A549 (cell line): ENCODE measurements around the gene SLC45A2. TPM values are rescaled to one million over a fixed set of nuclear protein-coding genes. Genes with fewer than 3 reads are reported as not detected.
A peak's percentile ranks its signal among the peaks of the same experiment; 100 is the strongest.

Experiments used
- ATAC-seq, 2 experiments: fragments of 200-7000 bp in 1 of 2; fragments of >200 bp in 1 of 2; cut with Nextera tagmentation in 1 of 2; cut with Tn5 transposase in 1 of 2; 3 replicates each; pipeline versions ENCODE4 v1.8.0 to v1.9.1; 2018 to 2020; ENCODE audit warnings: mild to moderate bottlenecking in 1 of 2, moderate library complexity in 1 of 2
- CTCF ChIA-PET: fragments of 300-600 bp; sonication (Branson Sonifier 250); formaldehyde crosslinking; extraction: SDS; loops from one replicate; lab custom pipeline; 2021; ENCODE audit warnings: antibody characterized with exemption, inconsistent platforms; lab: Yijun Ruan, JAX
- POLR2A ChIA-PET: fragments of 350-600 bp; formaldehyde crosslinking; extraction: SDS; loops from one replicate; lab custom pipeline; 2021; ENCODE audit warnings: antibody characterized with exemption, inconsistent platforms; lab: Yijun Ruan, JAX
- DNase-seq, 2 experiments: peaks; one replicate each; pipeline versions ENCODE4 v3.0.0 to v3.0.0-alpha.2; 2011 to 2016; ENCODE audit warnings: low read depth in 1 of 2, low spot score in 1 of 2
- FAIRE-seq: peaks from 2 replicates; lab custom pipeline; 2011; peaks lifted over from hg19 to GRCh38; lab: Jason Lieb, UNC
- H3K27ac ChIP-seq, 2 experiments: fragments of >200 bp; sonication (Bioruptor Twin); formaldehyde crosslinking; 3 replicates each; pipeline ENCODE4 v1.5.1; 2016 to 2017
- H3K4me1 ChIP-seq: fragments of >200 bp; sonication (Bioruptor Twin); formaldehyde crosslinking; 3 replicates; pipeline ENCODE4 v1.6.1; 2016
- H3K4me2 ChIP-seq: fragments of >200 bp; sonication (Bioruptor Twin); formaldehyde crosslinking; 3 replicates; pipeline ENCODE4 v1.6.1; 2016
- H3K4me3 ChIP-seq: fragments of >200 bp; sonication (Bioruptor Twin); formaldehyde crosslinking; 3 replicates; pipeline ENCODE4 v1.5.1; 2016
- H3K9me3 ChIP-seq: fragments of >200 bp; sonication (Bioruptor Twin); formaldehyde crosslinking; 3 replicates; pipeline ENCODE4 v1.6.1; 2016
- CBX8 ChIP-seq: fragments of 200-600 bp; sonication (generic); IDR thresholded peaks from 2 replicates; pipeline ENCODE4 v1.6.1; 2016
- CHD2 ChIP-seq: fragments of 150-350 bp; IDR thresholded peaks from 2 replicates; pipeline ENCODE4 v1.6.1; 2014; ENCODE audit warnings: low read length; ENCODE audit not compliant: partially characterized antibody
- CHD4 ChIP-seq: fragments of 200-600 bp; sonication (generic); IDR thresholded peaks from 2 replicates; pipeline ENCODE4 v1.6.1; 2016; ENCODE audit warnings: antibody characterized with exemption, mild to moderate bottlenecking, borderline replicate concordance
- HDAC2 ChIP-seq: fragments of 200-600 bp; sonication (generic); IDR thresholded peaks from 2 replicates; pipeline ENCODE4 v1.6.1; 2016
- MAFK ChIP-seq: fragments of 450-650 bp; IDR thresholded peaks from 2 replicates; pipeline ENCODE4 v1.6.1; 2014; ENCODE audit not compliant: partially characterized antibody
- MYC ChIP-seq: IDR thresholded peaks from 2 replicates; pipeline ENCODE4 v1.6.1; 2012; ENCODE audit warnings: mild to moderate bottlenecking, inconsistent platforms, low read length, improper control_type of control experiment, borderline replicate concordance
- NFE2L2 ChIP-seq: fragments of 150-350 bp; conservative IDR thresholded peaks from 2 replicates; pipeline ENCODE4 v1.6.1; 2014; ENCODE audit warnings: low read length
- RCOR1 ChIP-seq: fragments of 150-350 bp; IDR thresholded peaks from 2 replicates; pipeline ENCODE4 v1.6.1; 2014; ENCODE audit warnings: antibody characterized with exemption, low read length, low read depth
- RFX5 ChIP-seq: fragments of 450-650 bp; IDR thresholded peaks from 2 replicates; pipeline ENCODE4 v1.7.1; 2014; ENCODE audit warnings: antibody characterized with exemption, mild to moderate bottlenecking, moderate library complexity
- RNF2 ChIP-seq: fragments of 200-600 bp; sonication (generic); IDR thresholded peaks from 2 replicates; pipeline ENCODE4 v1.6.1; 2016; ENCODE audit warnings: low read depth, mild to moderate bottlenecking, antibody characterized with exemption, moderate library complexity, borderline replicate concordance
- ZFP36 ChIP-seq: fragments of 450-650 bp; IDR thresholded peaks from 2 replicates; pipeline ENCODE4 v1.6.1; 2014; ENCODE audit warnings: borderline replicate concordance; ENCODE audit not compliant: partially characterized antibody
- ZNF302 ChIP-seq: fragments of 250-450 bp; sonication (Bioruptor Pico); IDR thresholded peaks from 2 replicates; pipeline ENCODE4 v1.9.0; 2021; ENCODE audit warnings: inconsistent platforms, mild to moderate bottlenecking, moderate library complexity
- WGBS: methylation state at CpG from one replicate; pipeline ENCODE4 v1.1.6; 2017; ENCODE audit errors: missing lambda C conversion rate; 5-methylcytosine and 5-hydroxymethylcytosine counted together
- polyA plus RNA-seq, 4 experiments: library from polyadenylated mRNA; depleted of rRNA in 3 of 4; stranded (reverse); fragments of >200 nt; fragmentation: RNase III in 1 of 4; extraction: RNeasy Plus Mini Kit Qiagen cat#74134 plus additional on column Dnase treatment in 1 of 4; gene quantifications; 2 replicates in 3 of 4; 3 replicates in 1 of 4; pipeline ENCODE4 v1.2.3, GENCODE V29; 2011 to 2017
- TF ChIP-seq, protein P1 (sequence below): fragments of 150-350 bp; IDR thresholded peaks from 2 replicates; pipeline ENCODE4 v1.6.1; 2014; ENCODE audit warnings: low read depth, mild to moderate bottlenecking, low read length
- TF ChIP-seq, protein P2 (sequence below): fragments of 450-650 bp; IDR thresholded peaks from 2 replicates; pipeline ENCODE4 v1.6.1; 2014; ENCODE audit warnings: antibody characterized with exemption
- TF ChIP-seq, protein P3 (sequence below): fragments of 250-450 bp; sonication (Bioruptor Pico); IDR thresholded peaks from 2 replicates; pipeline ENCODE4 v1.5.0; 2020; ENCODE audit warnings: low read depth, mild to moderate bottlenecking, moderate library complexity

SLC45A2 gene
- polyA plus RNA-seq, 2 of the 4 experiments (the other 2 are of a cell fraction): not detected

DNA sequence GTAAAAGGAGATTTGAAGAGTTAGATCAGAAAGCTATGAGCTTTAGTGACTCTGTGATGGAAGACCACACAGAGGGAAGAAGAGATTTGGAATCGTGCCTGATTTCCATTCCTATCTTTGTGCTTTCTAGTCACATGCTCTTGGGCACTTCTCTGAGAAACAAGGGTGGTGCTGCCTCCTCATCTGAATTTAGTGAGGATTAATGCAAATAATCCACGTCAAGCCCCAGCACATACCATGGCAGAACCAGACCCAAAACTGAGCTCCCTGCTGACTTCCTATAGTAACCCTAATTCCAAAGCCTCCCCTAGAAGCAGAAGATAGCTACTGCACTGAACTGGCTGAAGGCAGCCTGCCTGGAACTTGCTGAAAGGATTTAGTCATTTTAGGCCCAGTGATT, 17.7 kb downstream of the SLC45A2 start:
- ATAC-seq (no peak), DNase-seq (no peak), FAIRE-seq (no peak)
- no peak for TF ChIP-seq CHD4
- no peak for TF ChIP-seq MYC
- TF ChIP-seq RNF2: no peak
- no peak for TF ChIP-seq ZNF302 (CRISPR knock-in tag)
- TF ChIP-seq RFX5: no peak
- no peak for TF ChIP-seq CHD2
- no peak for TF ChIP-seq CBX8
- no peak overlapping the region for H3K4me3 ChIP-seq
- H3K27ac ChIP-seq: no peak overlapping the region
- no peak overlapping the region for H3K4me2 ChIP-seq
- H3K9me3 ChIP-seq: no peaks in the 10 kb centered on the region
- H3K4me1 ChIP-seq: no peaks in the 10 kb centered on the region
- ChIA-PET CTCF (interaction anchor here (1.2 to 1.9 kb wide), 3 partner anchors 26 to 531 kb away, joined by 3 to 6 read pairs (median 6); no protein-coding TSS in a partner anchor), POLR2A (no interaction called here)
- WGBS: 15% methylated on average over 2 of the region's 2 CpGs

DNA sequence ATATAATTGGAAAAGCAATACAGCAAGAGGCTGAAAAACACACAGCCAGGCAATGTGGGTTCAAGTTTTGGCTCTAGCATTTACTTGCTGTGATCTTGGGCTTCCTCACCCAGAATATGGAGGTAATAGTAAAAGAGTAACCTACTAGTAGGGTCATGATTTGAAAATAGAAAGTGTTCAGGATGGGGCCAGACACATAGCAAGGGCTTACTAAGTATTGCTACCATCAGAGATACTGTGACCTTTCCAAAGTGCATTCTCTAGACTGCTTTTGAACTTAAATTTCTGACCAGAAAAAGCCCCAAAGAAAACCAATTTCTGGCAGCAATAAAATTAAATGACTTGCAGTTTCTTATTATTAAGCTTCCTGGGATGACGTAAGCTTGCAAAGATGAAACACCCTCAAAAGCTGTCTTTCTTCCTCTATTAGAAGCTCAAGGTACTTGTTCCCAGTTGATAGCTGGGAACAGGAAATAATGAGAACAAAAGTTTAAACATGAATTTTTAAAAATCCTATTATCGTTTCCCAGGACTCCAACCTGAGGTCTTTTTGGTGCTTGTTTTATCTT, 20.3 kb downstream of the SLC45A2 start:
- ChIA-PET CTCF (interaction anchor here (1.7 kb wide), 1 partner anchor 528 kb away, joined by 5 read pairs; no protein-coding TSS in a partner anchor), POLR2A (no interaction called here)
- Histone ChIP-seq H3K4me1 (no peaks in the 10 kb centered on the region), H3K9me3 (no peaks in the 10 kb centered on the region), H3K27ac (no peak overlapping the region), H3K4me2 (no peak overlapping the region), H3K4me3 (no peak overlapping the region)
- WGBS: 71% methylated on average over 2 of the region's 2 CpGs
- DNase-seq (no peak), FAIRE-seq (no peak), ATAC-seq (no peak)
- TF ChIP-seq MAFK (no peak), NFE2L2 (0 out of 2 replicates have a peak, but pooled peaks have one; percentile 31), RCOR1 (no peak)

DNA sequence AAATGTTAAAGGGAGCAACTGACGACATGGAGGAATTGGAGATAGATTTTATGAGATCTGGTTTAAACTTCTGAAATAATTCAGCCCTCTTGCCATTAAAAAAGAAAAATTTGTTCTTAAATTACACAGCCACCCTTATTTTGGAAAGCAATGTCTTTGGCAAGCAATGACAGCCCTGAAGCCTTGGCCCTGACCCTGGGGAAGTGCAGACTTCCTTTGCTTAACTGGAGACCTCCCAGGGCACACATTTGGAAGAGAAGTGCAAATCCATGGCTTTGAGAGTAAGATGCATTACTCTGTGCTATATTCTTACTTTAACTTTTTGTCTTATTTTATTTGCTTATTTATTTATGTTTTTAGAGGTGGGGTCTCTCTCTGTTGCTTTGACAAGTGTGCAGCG, 26.3 kb downstream of the SLC45A2 start:
- FAIRE-seq: no peak
- POLR2A ChIA-PET: no interaction called here
- peaks cover 8% of the 10 kb centered on the region; the same call in 1 of the 3 replicates for H3K9me3 ChIP-seq
- TF ChIP-seq HDAC2 (no peak), ZFP36 (no peak), RNF2 (no peak), NFE2L2 (no peak)
- TF ChIP-seq, protein P1, sequence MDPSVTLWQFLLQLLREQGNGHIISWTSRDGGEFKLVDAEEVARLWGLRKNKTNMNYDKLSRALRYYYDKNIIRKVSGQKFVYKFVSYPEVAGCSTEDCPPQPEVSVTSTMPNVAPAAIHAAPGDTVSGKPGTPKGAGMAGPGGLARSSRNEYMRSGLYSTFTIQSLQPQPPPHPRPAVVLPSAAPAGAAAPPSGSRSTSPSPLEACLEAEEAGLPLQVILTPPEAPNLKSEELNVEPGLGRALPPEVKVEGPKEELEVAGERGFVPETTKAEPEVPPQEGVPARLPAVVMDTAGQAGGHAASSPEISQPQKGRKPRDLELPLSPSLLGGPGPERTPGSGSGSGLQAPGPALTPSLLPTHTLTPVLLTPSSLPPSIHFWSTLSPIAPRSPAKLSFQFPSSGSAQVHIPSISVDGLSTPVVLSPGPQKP: no peak
- TF ChIP-seq, protein P2, sequence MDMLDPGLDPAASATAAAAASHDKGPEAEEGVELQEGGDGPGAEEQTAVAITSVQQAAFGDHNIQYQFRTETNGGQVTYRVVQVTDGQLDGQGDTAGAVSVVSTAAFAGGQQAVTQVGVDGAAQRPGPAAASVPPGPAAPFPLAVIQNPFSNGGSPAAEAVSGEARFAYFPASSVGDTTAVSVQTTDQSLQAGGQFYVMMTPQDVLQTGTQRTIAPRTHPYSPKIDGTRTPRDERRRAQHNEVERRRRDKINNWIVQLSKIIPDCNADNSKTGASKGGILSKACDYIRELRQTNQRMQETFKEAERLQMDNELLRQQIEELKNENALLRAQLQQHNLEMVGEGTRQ: no peak
- TF ChIP-seq, all 56 proteins: peak for 0
- 33% methylated on average over 2 of the region's 2 CpGs for WGBS
- Histone ChIP-seq H3K4me2 (no peak overlapping the region), H3K4me3 (no peak overlapping the region), H3K27ac (no peak overlapping the region), H3K4me1 (no peaks in the 10 kb centered on the region)
- DNase-seq (no peak), ATAC-seq (no peak)
- CTCF ChIA-PET: interaction anchor here (6.8 kb wide), 1 partner anchor 12 kb away, joined by 37 read pairs; no protein-coding TSS in a partner anchor

DNA sequence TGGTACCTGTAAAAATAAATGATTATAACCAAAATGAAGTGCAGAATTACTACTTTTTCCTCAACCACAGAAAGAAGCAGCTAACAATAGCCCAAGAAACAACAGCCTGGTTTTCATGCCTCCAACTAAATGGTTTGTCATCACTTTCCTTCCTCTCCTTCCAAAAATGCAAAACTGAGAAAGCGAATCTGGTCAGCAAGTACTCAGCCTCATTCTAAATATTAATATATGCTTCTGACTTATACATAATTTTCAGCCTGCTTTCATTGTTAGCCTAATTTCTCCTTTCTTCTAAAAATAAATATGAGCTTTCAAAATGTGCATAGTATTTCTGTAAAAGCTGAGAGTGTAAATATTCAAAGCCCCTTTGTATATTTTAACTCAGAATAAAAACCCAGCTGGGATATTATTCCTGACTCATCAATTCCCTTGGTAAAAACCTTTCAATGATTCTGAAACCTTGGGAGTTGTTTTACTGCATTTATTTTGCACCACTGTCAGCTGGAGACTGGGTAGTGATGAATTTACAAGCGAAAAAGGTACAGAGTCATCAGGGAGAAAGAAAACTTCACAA, 26.8 kb downstream of the SLC45A2 start:
- POLR2A ChIA-PET: no interaction called here
- no peak for DNase-seq
- no peak for FAIRE-seq
- TF ChIP-seq MAFK: peak; percentile 46
- TF ChIP-seq, protein P3, sequence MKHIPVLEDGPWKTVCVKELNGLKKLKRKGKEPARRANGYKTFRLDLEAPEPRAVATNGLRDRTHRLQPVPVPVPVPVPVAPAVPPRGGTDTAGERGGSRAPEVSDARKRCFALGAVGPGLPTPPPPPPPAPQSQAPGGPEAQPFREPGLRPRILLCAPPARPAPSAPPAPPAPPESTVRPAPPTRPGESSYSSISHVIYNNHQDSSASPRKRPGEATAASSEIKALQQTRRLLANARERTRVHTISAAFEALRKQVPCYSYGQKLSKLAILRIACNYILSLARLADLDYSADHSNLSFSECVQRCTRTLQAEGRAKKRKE (CRISPR knock-in tag): no peak
- ATAC-seq: no peak
- peaks cover 8% of the 10 kb centered on the region; the same call in 1 of the 3 replicates for H3K9me3 ChIP-seq
- no peak overlapping the region for H3K4me3 ChIP-seq
- WGBS: 37% methylated on average over 2 of the region's 2 CpGs
- no peak overlapping the region for H3K27ac ChIP-seq
- CTCF ChIA-PET: interaction anchor here (1.8 to 6.8 kb wide), 2 partner anchors 12 to 23 kb away, joined by 11 to 37 read pairs; no protein-coding TSS in a partner anchor
- no peaks in the 10 kb centered on the region for H3K4me1 ChIP-seq
- no peak overlapping the region for H3K4me2 ChIP-seq
